Superior temporal gyrus (tissue), 1 donor: ENCODE data around the gene ATP6V1F.

Experiments used
- DNase-seq: peaks from one replicate; pipeline ENCODE4 v3.0.0-alpha.2; 2016; ENCODE audit errors: extremely low spot score

ATP6V1F gene

DNA sequence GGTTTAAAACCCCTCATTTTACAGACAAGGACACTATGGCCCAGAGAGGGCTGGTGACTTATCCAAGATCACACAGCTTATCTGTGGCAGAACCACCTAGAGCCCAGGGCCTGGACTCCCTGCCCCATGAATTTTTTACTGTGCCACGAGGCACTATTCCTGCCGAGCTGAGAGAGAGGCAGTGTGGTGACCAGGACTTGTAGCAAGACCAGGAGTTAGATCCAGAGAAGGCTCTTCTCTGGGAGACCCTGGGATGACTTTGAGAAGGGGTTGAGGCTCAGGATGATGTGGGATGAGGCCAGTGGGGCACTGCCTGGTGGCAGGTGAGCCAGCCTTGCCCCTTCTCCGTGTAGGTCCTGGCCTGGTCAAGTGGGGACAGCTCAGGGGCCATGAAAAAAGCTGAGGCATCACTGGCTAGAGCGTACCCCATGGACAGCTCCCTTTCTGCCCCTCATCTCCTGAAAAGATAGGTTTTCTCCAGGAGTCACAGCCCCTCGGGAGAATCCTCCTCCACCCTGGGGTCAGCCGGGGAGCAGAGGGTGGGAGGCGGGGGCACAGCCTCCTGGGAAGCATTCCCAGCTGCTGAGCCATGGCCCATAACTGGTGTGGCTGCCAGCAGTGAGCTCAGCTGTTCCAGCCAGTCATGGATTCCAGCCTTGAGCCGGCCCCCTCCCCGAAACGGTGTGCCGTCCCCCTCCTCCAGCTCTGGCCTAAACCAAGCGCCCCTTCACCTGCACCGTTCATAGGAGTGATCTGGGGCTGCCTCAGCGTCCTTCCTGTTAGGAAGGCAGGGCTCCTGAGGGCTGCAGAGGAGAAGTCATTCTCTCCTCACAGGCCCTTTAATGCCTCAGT lies 26.6 kb upstream of the ATP6V1F start:
- peak; percentile 57 for DNase-seq

DNA sequence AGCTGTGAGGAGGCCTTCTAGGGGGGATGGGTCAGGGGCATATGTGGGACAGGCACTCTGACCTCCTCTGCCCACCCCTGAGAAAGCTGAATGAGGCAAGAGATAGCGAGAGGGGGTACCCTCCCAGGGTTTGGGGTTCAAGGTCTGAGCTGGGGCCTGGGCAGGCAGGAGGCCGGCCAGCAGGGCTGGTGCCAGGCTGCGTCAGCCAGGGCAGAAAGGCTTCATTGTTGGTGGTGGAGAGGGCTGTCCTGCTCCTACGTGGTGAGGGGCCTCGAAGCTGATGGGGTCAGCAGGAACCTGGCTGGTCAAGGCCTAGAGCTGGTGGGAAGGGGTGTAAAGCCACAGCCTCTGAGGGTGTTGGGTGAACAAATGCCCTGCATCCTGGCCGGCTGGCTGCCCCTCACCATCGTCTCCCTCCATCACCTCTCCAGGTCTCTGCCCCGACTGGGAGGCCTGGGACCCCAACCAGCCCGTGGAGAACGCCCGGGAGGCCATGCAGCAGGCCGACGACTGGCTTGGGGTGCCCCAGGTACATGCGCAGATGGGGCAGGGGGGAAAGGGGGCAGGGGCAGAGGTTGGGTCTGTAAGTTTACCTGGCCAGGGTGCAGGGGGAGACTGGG lies 25.8 kb upstream of the ATP6V1F start:
- peak; percentile 78 for DNase-seq

DNA sequence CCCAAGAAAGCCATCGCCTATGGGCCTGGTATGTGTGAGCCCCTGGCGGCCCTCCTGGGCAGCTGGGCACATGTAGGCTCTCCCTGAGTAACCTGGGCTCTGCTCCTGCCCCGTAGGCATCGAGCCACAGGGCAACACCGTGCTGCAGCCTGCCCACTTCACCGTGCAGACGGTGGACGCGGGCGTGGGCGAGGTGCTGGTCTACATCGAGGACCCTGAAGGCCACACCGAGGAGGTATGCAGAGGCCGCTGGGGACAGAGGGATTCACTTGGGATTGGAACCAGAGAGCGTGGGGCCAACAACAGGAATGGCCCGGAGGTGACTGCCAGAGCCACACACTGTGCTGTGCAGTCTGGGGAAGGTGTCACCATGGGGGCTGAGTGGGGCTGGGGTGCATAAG lies 25.1 kb upstream of the ATP6V1F start:
- DNase-seq = no peak

DNA sequence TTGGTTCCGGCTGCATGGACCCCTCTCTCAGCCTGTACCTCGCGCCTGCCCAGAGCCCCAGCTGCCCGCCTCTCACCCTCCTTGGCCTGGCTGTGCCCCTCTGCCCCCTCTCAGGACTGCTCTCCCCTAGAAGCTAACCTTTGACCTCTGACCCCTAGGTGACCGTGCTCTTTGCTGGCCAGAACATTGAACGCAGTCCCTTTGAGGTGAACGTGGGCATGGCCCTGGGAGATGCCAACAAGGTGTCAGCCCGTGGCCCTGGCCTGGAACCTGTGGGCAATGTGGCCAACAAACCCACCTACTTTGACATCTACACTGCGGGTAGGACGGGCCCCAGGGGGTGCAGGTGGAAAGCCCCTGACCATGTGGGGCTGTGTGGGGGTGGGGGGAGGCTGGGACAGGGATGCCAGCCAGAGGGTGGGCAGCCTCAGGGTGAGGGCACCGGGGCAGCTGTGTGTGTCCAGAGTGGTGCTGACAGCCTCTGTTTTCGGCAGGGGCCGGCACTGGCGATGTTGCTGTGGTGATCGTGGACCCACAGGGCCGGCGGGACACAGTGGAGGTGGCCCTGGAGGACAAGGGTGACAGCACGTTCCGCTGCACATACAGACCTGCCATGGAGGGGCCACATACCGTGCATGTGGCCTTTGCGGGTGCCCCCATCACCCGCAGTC lies 24.4 kb upstream of the ATP6V1F start:
- DNase-seq = no peak

DNA sequence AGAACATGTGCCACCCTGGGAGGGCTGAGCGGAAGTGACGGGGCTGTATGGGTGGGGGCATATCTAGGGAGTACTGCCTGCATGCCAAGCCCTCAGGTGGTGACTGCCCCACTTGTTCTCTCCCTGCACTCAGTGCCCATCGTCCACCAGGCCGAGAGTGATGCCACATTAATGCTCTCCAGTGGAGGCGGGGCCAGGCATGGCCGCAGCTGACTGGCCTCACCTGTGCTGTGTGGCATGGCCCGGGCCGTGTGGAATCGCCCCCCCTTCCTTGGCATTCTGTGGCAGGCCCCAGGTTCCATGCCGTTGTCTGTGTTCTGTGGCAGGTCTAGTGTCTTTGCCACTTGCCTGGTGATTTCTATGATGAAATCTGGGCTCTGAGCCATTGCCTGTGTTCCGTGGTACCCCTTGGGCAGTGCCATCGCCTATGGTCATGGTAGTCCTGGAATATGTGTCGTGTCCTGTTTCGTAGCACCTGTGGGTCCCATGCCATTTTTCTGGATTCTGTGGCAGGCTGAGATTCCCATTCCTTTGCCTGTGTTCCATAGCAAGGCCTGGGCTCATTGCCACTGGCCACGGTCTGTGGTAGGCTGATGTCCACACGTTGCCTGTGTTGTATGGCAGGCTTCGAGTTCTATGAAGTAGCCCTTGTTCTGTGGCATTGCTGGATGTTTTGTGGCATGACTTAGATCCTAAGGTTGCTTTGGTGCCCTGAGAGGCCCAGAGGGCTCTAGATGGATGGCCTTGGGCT lies 23.5 kb upstream of the ATP6V1F start:
- no peak for DNase-seq

DNA sequence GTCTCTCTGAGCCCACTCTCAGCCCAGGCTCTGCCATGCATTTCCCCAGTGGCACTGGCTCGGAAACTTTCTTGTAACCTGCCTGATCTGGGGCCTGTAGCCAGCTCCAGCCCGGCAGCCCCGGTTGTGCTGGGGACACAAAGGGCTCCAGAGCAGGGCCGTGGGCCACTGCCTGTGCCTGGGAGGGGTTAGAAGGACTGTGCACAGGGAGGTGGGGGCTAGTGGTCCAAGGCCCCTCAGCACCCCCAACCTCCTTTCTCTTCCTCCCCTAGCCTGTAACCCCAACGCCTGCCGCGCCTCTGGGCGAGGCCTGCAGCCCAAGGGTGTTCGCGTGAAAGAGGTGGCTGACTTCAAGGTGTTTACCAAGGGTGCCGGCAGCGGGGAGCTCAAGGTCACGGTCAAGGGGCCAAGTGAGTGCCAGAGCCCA lies 22.9 kb upstream of the ATP6V1F start:
- no peak for DNase-seq

DNA sequence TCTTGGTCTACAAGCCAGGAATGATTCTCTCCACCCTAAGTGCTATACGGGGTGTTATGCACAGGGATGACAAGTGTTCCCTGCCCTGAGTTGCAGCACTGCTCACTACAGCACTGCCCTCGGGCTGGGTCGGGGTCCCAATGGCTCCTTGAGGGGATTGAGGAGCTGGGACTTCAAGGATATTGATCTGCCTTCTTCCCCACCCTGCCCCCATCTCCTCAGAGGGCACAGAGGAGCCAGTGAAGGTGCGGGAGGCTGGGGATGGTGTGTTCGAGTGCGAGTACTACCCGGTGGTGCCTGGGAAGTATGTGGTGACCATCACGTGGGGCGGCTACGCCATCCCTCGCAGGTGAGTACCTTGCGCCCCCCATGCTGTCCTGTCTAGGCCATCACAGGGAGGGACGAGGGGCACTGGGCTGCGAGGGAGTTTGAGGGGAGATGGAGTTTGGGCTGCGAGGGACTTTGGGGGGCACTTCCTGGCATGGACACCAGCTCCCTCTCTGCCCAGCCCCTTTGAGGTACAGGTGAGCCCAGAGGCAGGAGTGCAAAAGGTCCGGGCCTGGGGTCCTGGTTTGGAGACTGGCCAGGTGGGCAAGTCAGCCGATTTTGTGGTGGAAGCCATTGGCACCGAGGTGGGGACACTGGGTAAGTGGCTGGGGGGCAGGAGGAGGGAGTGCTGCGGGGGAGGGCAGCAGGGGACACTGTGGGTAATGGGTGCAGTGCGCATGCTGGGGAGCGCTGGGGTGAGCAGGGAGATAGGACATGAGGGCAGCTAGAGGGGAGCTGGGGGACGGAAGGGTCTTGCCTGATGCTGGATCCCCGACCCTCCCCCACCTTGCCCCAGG lies 22.1 kb upstream of the ATP6V1F start:
- no peak for DNase-seq

DNA sequence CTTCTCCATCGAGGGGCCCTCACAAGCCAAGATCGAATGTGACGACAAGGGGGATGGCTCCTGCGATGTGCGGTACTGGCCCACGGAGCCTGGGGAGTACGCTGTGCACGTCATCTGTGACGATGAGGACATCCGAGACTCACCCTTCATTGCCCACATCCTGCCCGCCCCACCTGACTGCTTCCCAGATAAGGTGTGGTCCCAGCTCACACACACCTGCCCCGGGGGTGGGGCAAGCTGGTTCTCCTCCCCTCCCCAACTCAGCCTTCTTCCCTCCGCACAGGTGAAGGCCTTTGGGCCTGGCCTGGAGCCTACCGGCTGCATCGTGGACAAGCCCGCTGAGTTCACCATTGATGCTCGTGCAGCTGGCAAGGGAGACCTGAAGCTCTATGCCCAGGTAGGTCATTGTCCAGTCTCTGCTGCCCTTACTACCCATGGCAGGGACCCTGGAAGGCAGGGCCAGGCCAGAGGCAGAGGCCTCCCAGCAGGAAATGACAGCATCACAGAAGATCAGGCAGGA lies 21.4 kb upstream of the ATP6V1F start:
- DNase-seq = no peak

DNA sequence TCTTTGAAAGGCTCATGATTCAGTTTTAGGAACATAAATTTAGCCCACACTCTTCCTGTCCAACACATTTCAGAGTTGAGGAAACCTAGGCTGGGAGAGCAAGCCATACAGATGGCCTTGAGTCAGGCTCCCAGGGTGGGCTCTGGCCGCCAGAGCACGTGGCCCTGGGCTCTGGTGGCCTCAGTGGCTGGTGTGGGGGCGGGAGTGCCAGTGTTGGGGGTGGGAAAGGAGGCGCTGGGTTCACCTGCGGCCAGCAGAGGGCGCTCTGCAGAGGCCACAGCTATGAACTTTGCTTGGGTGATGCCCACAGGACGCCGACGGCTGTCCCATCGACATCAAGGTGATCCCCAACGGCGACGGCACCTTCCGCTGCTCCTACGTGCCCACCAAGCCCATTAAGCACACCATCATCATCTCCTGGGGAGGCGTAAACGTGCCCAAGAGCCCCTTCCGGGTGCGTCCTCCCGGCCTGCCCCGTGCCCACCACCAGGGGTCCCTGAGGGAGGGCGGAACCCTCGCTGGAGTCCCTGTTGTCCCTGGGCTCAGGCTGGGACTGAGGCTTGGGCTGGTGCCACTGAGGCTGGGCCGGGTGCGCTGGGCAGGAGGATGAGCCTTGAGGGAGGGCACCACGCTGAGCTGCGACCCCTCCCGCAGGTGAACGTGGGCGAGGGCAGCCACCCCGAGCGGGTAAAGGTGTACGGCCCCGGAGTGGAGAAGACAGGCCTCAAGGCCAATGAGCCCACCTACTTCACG lies 20.6 kb upstream of the ATP6V1F start:
- no peak for DNase-seq

DNA sequence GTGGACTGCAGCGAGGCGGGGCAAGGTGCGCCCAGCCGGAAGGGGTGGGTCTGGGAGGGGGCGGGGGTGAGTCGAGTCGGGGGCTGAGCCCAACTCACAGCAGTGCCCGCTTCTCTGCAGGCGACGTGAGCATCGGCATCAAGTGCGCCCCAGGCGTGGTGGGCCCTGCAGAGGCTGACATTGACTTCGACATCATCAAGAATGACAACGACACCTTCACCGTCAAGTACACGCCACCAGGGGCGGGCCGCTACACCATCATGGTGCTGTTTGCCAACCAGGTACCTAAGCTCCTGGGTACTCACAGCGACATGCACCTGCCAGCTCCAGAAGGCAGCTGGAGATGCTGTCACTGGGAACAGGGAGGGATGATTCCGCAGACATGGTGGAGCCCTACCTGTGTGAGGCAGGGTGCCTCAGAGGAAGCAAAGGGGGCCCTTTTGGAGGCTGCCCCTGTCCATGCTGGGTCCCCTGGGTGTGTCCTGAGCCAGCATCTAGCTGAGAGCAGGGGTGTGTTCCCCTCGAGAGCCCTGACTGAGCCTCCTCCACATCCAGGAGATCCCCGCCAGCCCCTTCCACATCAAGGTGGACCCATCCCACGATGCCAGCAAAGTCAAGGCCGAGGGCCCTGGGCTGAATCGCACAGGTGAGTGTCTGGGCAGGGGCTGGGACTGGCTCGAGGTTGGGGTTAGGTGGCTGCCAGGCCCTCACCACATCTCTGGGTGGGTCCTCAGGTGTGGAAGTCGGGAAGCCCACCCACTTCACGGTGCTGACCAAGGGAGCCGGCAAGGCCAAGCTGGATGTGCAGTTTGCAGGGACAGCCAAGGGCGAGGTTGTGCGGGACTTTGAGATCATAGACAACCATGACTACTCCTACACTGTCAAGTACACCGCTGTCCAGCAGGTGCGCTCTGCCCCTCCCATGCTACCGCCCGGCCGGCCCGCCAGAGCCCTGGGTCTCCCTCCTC lies 19.7 kb upstream of the ATP6V1F start:
- DNase-seq = no peak

DNA sequence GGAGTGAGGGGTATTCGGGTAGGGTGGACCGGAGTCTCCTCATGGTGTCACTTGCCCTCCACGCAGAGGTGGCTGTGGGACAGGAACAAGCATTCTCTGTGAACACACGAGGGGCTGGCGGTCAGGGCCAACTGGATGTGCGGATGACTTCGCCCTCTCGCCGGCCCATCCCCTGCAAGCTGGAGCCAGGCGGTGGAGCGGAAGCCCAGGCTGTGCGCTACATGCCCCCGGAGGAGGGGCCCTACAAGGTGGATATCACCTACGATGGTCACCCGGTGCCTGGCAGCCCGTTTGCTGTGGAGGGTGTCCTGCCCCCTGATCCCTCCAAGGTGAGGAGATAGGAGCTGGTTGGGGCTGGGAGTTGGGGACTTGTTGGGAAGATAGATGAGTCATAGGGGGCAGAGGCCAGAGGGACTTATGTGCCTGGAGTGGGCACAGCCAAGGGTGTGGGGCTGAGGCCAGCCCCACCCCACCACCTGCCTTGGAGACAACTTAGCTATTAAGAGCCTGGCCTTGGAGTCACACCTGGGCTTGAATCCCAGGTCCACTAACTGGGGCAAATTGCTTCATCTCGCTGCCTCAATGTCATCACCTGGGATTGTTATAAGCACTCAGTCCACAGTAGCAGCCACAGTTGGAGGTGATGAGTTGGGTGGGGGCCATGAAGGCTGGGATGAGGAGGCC lies 18.6 kb upstream of the ATP6V1F start:
- DNase-seq = no peak

DNA sequence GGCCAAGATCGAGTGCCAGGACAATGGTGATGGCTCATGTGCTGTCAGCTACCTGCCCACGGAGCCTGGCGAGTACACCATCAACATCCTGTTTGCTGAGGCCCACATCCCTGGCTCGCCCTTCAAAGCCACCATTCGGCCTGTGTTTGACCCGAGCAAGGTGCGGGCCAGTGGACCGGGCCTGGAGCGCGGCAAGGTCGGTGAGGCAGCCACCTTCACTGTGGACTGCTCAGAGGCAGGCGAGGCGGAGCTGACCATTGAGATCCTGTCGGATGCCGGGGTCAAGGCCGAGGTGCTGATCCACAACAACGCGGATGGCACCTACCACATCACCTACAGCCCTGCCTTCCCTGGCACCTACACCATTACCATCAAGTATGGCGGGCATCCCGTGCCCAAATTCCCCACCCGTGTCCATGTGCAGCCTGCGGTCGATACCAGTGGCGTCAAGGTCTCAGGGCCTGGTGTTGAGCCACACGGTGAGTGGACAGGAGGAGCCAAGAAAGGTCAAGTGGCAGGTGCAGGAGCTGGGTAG lies 17.8 kb upstream of the ATP6V1F start:
- DNase-seq = no peak

DNA sequence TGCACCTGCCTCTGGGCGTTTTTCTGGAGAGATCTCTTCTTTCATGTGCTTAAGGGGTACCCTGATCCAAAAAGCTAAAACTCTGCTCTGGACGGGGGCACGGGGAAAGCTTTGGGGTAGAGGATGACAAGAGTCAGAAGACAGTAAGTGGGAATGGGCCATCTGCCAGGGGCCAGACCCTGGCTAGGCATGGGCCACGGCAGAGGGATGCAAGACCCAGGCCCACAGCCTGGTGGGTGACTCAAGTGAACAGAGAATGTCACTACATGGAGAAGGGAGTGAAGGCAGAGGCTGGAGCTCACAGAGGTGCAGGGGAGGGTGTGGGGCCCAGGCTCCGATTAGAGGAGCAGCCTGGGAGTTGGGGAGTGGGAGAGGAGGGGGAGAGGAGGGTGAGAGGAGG lies 17.2 kb upstream of the ATP6V1F start:
- no peak for DNase-seq

DNA sequence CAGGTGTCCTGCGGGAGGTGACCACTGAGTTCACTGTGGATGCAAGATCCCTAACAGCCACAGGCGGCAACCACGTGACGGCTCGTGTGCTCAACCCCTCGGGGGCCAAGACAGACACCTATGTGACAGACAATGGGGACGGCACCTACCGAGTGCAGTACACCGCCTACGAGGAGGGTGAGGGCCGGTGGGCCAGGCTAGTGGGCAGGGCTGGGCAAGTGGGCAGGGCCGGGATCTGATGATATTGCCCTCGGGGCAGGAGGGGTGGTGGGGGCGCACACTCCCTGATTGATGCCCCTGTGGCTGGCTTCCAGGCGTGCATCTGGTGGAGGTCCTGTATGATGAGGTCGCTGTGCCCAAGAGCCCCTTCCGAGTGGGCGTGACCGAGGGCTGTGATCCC lies 16.7 kb upstream of the ATP6V1F start:
- no peak for DNase-seq

DNA sequence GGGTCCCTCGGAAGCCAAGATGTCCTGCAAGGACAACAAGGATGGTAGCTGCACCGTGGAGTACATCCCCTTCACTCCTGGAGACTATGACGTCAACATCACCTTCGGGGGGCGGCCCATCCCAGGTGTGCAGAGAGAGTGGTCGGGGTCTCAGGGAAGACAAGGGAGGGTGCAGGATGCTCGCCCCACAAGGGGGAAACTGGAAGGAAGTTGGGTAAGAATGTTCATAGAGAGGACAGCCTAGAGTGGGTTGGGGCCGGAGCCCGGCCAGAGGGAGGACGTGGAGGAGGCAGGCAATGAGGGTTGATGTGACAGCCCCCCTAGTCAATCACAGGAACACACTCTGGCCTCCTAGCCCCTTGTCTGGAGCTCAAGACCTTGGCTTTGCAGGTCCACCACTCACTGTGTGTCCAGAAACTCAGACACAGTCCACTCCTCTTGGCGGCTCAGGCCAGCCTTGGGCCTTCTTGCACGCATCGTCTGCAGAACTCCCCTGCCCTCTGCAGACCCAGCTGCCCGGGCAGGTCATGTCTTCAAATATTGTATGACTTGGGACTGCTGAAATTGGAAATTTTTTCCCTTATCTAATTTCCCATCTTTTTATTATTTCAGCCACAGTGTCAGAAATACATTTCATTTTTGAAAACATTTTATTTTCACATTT lies 15.7 kb upstream of the ATP6V1F start:
- DNase-seq = no peak

DNA sequence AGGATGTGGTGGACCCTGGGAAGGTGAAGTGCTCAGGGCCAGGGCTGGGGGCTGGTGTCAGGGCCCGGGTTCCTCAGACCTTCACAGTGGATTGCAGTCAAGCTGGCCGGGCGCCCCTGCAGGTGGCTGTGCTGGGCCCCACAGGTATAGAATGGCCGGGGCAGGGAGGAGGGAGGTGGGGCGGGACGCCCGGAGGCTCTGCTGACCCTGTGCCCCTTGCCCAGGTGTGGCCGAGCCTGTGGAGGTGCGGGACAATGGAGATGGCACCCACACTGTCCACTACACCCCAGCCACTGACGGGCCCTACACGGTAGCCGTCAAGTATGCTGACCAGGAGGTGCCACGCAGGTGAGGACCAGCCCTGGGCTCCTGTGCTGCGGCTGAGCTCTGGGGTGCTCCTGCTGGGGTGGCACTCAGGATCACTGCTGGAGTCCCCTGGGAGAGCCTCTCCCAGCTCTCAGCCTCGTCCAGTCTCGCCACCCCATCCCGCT lies 14.9 kb upstream of the ATP6V1F start:
- no peak for DNase-seq
